Measurements from ENCODE around the gene HSPB7.

DNA sequence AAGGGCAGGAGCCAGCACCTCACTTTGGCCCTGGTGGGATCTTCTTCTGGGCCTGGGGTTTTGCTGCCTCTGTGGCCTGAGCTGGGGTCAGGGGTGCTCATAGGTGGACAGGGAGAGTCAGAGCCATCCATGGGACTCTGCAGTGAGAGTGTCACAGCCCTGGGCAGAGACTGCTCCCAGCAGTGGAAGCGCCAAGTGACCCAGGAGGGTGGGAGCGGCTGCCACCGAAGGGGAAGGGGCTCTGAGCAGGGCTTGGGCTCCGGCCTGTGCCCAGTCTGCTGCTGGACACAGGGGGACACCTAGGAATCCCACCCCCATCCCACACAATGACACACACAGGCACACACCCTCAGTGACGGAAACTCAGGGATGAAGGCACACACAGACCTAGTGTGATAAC lies 26.1 kb upstream of the HSPB7 start:
- no peak for TF ChIP-seq POLR2A (IDR thresholded peaks at IDR 0.05; ENCODE audit: low read depth, low read length)
- TF ChIP-seq POLR2AphosphoS5 (IDR thresholded peaks at IDR 0.05; ENCODE audit: low read depth, low read length), result no peak

Measured in GM12891 (cell line).